Gastrocnemius medialis (tissue), 4 donors: Measurements from ENCODE around the gene DISC1.

Experiments
- CTCF ChIP-seq, 5 experiments: fragments of 450-650 bp in 3 of 5; fragments of 200-600 bp in 2 of 5; sonication (generic) in 2 of 5; IDR thresholded peaks in 4 of 5; conservative IDR thresholded peaks in 1 of 5; 1 replicate in 4 of 5; 2 replicates in 1 of 5; pipeline ENCODE4 v1.5.1; 2016 to 2019; ENCODE audit warnings: antibody characterized with exemption in 5 of 5, mild to moderate bottlenecking in 3 of 5, moderate library complexity in 3 of 5
- POLR2A ChIP-seq, 2 donors: fragments of 450-650 bp; IDR thresholded peaks; one replicate each; pipeline ENCODE4 v1.6.1; 2017; ENCODE audit warnings: antibody characterized with exemption in 2 of 2, mild to moderate bottlenecking in 2 of 2, moderate library complexity in 2 of 2

DNA sequence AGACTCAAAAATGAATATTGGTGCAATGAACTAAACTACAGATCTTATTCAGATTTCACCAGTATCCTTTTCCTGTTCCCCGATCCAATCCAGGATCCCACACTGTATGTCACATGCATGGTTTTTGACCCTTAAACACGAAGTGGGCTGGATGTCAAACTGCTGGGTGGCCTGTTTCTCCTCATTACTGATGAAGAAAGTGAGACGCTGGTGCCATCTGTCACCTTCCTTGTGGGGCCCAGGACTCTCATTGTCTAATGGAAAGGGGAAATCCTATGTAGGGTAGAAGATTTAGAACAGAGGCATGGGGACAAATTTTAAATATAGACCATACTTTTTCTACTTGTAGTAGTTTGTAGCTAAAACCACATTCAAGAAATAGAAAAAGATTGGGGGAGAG is 56.2 kb downstream of the DISC1 start:
- TF ChIP-seq POLR2A (IDR thresholded peaks at IDR 0.05) (no peak), CTCF (IDR thresholded peaks at IDR 0.05 in 4 of 5, conservative IDR thresholded peaks at IDR 0.05 in 1 of 5) (no peak)
